ENCODE results near the gene MAML3. TPM values are rescaled to one million over a fixed set of nuclear protein-coding genes. Genes with fewer than 3 reads are reported as not detected.

MAML3 gene
- total RNA-seq, 2 experiments from 2014 or later, result 2.0 to 2.4 TPM

DNA sequence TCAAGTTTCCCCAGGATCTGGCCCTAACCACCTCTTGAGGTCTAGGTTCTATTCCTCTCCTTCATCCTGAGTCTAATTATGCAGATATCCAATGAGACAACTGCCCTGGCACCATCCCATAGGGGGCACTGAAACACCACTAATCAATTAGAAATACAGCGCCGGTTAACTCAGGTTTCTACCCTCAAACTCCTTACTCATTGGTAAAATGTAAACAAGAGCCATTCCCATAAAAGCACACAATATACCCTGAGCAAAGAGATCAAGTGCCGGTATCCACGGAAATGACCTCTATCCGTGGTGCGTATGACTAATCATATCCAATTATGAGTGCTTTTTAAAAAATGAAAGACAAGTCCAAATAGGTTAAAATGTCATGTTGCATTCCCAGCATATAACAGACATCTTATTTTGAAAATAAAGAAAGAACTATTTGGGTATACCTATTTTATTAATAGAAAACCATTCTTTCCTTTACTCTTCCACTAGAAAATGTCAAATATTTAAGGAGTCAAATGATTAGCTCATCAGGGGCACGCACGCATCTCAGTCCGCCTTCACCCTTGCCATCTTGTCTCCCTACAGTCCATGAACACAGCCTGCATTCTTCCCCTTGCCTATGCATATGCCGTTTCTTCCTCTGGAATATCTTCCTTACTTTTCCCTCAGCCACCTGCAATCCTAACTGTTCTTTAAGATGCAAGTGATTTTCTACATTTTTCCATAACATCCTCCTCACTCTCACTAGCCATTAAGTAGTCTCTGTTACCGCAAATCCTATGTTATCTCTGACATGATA is 141.1 kb downstream of the MAML3 start:
- H3K4me3 Mint-ChIP-seq, result no peak overlapping the region
- ChIA-PET CTCF (interaction anchor here (0.7 to 4.2 kb wide), 25 partner anchors 8 to 347 kb away, joined by 3 to 65 read pairs (median 4); no protein-coding TSS in a partner anchor), POLR2A (interaction anchor here (0.5 to 0.7 kb wide), 2 partner anchors 31 to 104 kb away, joined by 3 read pairs; no protein-coding TSS in a partner anchor)
- no peaks in the 10 kb centered on the region for H3K36me3 Mint-ChIP-seq (ENCODE audit: low read depth)
- H3K27ac Mint-ChIP-seq, result no peak overlapping the region
- TF ChIP-seq, protein P1, sequence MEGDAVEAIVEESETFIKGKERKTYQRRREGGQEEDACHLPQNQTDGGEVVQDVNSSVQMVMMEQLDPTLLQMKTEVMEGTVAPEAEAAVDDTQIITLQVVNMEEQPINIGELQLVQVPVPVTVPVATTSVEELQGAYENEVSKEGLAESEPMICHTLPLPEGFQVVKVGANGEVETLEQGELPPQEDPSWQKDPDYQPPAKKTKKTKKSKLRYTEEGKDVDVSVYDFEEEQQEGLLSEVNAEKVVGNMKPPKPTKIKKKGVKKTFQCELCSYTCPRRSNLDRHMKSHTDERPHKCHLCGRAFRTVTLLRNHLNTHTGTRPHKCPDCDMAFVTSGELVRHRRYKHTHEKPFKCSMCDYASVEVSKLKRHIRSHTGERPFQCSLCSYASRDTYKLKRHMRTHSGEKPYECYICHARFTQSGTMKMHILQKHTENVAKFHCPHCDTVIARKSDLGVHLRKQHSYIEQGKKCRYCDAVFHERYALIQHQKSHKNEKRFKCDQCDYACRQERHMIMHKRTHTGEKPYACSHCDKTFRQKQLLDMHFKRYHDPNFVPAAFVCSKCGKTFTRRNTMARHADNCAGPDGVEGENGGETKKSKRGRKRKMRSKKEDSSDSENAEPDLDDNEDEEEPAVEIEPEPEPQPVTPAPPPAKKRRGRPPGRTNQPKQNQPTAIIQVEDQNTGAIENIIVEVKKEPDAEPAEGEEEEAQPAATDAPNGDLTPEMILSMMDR (IDR thresholded peaks at IDR 0.05), result peak; percentile 64
- H3K4me1 Mint-ChIP-seq (ENCODE audit: low read depth), result peaks cover 8% of the 10 kb centered on the region
- intact Hi-C loops (cut with micrococcal nuclease), result loop anchor here (2.0 kb wide), 1 partner anchor 240 kb away; no protein-coding TSS in a partner anchor
- H3K9me3 Mint-ChIP-seq, result no peaks in the 10 kb centered on the region
- peaks cover 3% of the 10 kb centered on the region for H3K27me3 Mint-ChIP-seq
- ATAC-seq (peak; percentile 83), DNase-seq (peak; percentile 70)

DNA sequence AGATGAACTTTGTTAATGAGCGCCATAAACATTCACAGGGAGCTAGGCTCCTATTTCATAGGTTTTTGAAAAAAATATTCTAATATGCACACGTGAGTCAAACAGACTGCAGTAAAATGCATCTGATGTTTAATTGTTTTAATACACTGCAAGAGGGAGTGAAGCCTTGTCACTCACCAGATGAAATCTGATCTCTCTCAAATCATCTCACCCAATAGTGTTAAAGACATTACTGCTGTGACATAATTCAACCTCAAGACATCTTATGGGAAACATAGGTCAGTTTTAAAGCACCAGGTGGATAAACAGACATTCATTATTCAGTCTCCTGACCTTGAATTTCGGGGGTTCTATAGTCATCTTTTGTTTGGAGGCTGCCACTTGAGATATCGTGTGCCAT is 148.3 kb downstream of the MAML3 start:
- Mint-ChIP-seq H3K4me3 (no peak overlapping the region), H3K27me3 (peaks cover 5% of the 10 kb centered on the region), H3K4me1 (ENCODE audit: low read depth) (no peaks in the 10 kb centered on the region), H3K27ac (no peak overlapping the region), H3K9me3 (no peaks in the 10 kb centered on the region), H3K36me3 (ENCODE audit: low read depth) (no peaks in the 10 kb centered on the region)
- DNase-seq, result no peak
- ATAC-seq, result no peak
- ChIA-PET CTCF (no interaction called here), POLR2A (no interaction called here)
- TF ChIP-seq, protein P1 (IDR thresholded peaks at IDR 0.05), result no peak
- intact Hi-C loops (cut with micrococcal nuclease), result loop anchor here (10.0 kb wide), 1 partner anchor 271 kb away; no protein-coding TSS in a partner anchor

DNA sequence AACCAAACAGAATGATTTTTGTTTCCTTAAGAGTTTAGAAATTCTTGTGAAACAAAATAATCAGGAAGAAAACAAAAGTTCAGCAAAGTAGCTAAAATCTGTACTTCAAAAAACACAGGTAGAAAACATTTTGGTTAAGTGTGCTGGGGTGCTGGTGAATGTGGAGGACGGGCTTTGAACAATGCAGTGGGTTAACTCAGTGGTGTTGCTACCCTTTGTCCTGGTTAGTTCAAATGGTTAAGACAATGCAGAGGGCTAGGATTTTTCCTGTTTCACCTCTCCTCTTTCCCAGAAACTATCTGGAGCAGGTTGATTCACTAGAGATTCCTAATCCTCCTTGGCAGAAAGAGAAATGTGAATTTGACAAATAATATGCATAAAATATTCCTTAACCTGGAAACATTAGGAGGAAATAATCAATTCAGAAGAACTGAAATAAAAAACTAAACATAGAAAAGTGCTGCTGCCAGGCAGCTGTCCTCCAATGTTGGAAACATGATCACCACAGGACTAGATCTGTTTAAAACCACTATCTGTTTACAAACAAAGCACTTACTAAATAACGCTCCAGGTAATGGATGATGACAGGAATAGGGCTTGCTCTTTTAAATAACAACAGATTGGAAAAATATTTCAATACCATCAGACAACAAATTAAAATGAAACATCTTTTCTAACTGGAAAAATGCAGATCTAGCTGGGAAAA is 148.9 kb downstream of the MAML3 start:
- Mint-ChIP-seq H3K4me3 (no peak overlapping the region), H3K9me3 (no peaks in the 10 kb centered on the region), H3K27me3 (peaks cover 5% of the 10 kb centered on the region), H3K27ac (no peak overlapping the region), H3K4me1 (ENCODE audit: low read depth) (no peaks in the 10 kb centered on the region), H3K36me3 (ENCODE audit: low read depth) (no peaks in the 10 kb centered on the region)
- intact Hi-C loops (cut with micrococcal nuclease), result loop anchor here (10.0 kb wide), 1 partner anchor 270 kb away; no protein-coding TSS in a partner anchor
- POLR2A ChIA-PET, result no interaction called here
- DNase-seq, result no peak
- CTCF ChIA-PET, result interaction anchor here (1.1 kb wide), 1 partner anchor 355 kb away, joined by 4 read pairs; no protein-coding TSS in a partner anchor
- TF ChIP-seq, protein P1 (IDR thresholded peaks at IDR 0.05), result no peak
- no peak for ATAC-seq

DNA sequence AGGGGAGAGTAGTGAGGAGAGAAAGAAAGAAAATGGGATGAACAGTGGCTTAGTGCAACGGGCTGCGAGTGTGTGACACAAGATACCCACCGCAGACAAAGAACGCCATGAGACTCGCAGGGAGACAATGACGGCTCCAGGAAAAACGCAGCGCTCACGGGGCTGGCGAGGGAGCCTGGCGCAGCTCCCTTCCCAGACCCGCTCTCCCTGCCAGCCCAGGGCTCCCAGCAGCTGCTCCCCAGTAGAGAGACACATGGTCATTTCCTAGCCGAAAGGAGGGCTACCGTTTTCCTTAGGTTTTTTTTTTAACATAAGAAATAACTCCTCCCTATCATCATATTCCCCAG is 149.5 kb downstream of the MAML3 start:
- Mint-ChIP-seq H3K27ac (no peak overlapping the region), H3K9me3 (no peaks in the 10 kb centered on the region), H3K36me3 (ENCODE audit: low read depth) (no peaks in the 10 kb centered on the region), H3K4me1 (ENCODE audit: low read depth) (no peaks in the 10 kb centered on the region), H3K27me3 (peaks cover 5% of the 10 kb centered on the region), H3K4me3 (no peak overlapping the region)
- ChIA-PET CTCF (interaction anchor here (1.1 kb wide), 1 partner anchor 356 kb away, joined by 4 read pairs; no protein-coding TSS in a partner anchor), POLR2A (no interaction called here)
- ATAC-seq, result no peak
- DNase-seq, result no peak
- TF ChIP-seq, protein P1 (IDR thresholded peaks at IDR 0.05), result no peak
- intact Hi-C loops (cut with micrococcal nuclease), result loop anchor here (10.0 kb wide), 1 partner anchor 270 kb away; no protein-coding TSS in a partner anchor

Measured in activated CD8-positive, alpha-beta T cell treated with anti-CD3 and anti-CD28 coated beads for 36 hours (primary cell).